ENCODE measurements around the gene TAF11L5.
"Not testable (repeated sequence)": the region's sequence is repeated elsewhere in the genome, so short reads cannot be mapped to it uniquely, and the experiment has no call there.

Gene TAF11L5

DNA sequence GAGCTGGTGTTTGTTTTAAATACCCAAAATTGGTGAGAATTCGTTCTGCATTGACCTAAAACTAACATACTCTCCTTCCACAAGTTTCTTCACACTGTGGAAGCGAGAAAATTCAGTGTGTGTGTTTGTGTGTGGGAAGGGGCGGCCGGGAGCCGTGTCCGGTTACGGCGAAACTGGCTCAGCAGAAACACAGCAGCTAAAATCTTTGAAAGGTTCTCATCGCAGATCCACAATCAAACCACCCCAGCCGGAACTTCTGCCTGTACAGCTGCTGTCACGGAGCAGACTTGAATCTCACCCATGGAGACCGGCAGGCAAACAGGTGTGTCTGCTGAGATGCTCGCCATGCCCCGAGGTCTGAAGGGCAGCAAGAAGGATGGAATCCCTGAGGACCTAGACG lies at the start of gene TAF11L5:
TSS of gene TAF11L5 (plus strand) at position 301 of the 400 bp plus-strand sequence.
- DNase-seq, result not testable (repeated sequence)

DNA sequence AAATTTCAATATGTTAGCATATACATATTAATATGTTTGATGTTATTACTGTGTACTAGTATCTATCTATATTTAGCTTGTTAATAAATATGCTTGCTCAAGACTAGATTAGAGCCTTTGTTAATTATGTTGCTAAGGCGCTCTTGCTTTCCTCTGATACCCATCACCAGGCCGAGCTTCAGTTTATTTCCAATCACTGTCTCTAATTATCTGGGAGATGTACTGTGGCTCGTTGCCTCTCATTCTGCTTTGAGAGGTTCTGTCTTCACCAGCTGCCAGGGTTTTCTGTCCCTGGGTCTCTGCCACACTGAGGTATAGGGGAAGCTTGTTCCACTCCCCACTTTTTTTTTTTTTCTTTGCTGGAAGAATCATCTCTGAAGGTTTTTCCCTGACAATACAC lies 48.0 kb upstream of the TAF11L5 start:
- DNase-seq, result no peak

GRCh38 chr5:17477573-17478265 lies 47.3 kb upstream of the TAF11L5 start:
- DNase-seq, result no peak

DNA sequence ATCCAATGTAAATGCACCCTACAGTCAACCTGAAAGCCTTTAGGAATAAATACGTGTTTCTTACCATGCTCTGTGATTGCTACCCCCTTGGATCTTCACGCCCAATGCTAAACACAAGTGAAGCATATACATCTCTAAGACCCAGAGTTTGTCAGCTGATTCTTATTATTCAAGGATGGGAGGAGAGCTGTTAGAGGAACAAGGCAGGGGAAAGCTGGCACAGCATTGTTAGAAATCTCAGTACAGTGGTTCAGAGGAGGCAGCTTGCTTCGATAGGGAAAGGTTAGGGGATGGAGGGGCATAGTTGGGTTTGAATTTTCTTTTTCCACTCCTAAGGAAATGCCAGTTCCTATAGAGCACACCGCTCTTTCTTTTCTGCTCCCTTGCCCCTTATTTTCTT lies 43.7 kb upstream of the TAF11L5 start:
- DNase-seq, result no peak

GRCh38 chr5:17482790-17483189 lies 42.2 kb upstream of the TAF11L5 start:
- DNase-seq, result no peak

DNA sequence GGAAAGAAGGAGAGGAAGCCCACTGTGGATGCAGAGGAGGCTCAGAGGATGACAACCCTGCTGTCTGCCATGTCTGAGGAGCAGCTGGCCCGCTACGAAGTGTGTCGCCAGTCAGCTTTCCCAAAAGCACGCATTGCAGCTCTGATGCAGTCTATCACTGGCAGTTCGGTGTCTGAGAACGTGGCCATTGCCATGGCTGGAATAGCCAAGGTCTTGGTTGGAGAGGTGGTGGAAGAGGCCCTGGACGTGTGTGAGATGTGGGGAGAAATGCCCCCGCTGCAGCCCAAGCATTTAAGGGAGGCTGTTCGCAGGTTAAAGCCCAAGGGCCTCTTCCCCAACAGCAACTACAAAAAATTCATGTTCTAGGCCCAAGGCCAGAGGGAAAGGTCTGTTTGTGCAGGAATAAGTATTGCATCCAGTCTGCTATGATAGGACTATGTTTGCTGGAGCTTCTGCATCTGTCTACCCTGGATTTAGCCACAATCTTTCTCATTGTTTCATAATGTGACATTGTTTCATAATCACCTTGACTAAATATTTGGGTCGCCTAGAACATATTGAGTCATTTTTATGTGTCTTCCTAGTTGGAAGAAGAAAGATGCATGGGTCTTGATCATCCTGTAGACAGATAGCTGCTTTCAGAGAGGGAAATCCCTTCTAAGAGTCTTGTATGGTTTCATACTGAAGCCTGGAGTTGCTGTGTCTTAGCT lies 38.4 kb upstream of the TAF11L5 start:
- DNase-seq, result not testable (repeated sequence)

- DNase-seq, result no peak
These were observed 37.9 kb upstream of the TAF11L5 start for GRCh38 chr5:17487174-17487512.

- DNase-seq, result not testable (repeated sequence)
These were observed 33.8 kb upstream of the TAF11L5 start for GRCh38 chr5:17491257-17491656.

- DNase-seq, result no peak
These were observed 32.3 kb upstream of the TAF11L5 start for GRCh38 chr5:17492770-17493169.

- DNase-seq, result no peak
These were observed 27.6 kb upstream of the TAF11L5 start for GRCh38 chr5:17497446-17497845.

GRCh38 chr5:17497931-17498330 lies 27.1 kb upstream of the TAF11L5 start, which contains the start of gene TAF11L2:
Gene TAF11L2 (plus strand): TSS chr5:17498231.
- DNase-seq, result not testable (repeated sequence)

GRCh38 chr5:17511775-17512325 lies 13.2 kb upstream of the TAF11L5 start:
- no peak for DNase-seq

DNA sequence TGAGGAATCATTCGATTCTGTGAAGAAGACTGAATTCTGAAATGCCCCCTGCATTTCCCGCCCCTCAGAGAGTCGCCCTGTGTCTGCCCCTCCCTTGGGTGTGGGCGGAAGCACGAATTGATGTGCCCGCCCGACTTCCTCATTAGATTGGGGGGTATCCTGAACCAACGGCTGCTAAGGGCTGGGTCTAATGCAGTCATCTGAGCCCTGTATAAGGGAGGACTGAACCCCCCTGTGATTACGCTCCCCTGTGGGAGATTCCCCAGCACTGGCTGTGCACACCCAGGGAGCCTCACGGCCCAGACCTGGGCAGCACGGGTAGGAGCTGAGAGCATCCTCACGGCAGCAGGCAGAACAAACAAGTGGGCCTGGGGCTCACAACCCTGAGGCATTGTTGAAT lies 7.5 kb upstream of the TAF11L5 start:
- DNase-seq, result peak; percentile 24

GRCh38 chr5:17518067-17518466 lies 7.0 kb upstream of the TAF11L5 start, which contains the start of gene TAF11L3:
Gene TAF11L3 (plus strand): TSS chr5:17518367.
- DNase-seq, result not testable (repeated sequence)

DNA sequence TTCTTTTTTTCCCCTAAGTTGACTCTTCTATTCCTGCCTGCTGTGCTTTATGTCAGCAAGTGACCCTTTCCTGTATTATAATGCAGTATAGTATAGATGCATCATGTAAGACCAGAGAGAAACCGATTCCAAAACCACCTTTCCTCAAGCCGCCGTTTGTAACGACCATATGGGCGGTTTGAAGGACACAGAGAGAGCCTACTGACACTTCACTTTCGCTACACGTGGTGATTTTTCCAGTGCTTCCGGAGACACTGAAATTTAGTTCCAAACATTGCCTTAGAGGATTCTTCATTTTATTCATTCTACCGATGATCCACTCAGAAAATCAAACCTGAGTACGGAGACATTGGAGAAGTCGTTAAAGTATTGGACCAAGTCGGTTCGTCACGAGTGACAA lies 5.5 kb upstream of the TAF11L5 start:
- DNase-seq, result not testable (repeated sequence)

DNA sequence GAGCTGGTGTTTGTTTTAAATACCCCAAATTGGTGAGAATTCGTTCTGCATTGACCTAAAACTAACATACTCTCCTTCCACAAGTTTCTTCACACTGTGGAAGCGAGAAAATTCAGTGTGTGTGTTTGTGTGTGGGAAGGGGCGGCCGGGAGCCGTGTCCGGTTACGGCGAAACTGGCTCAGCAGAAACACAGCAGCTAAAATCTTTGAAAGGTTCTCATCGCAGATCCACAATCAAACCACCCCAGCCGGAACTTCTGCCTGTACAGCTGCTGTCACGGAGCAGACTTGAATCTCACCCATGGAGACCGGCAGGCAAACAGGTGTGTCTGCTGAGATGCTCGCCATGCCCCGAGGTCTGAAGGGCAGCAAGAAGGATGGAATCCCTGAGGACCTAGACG lies 3.5 kb upstream of the TAF11L5 start, which contains the start of gene TAF11L4:
TSS of gene TAF11L4 (plus strand) at position 301 of the 400 bp plus-strand sequence.
- DNase-seq, result not testable (repeated sequence)

DNA sequence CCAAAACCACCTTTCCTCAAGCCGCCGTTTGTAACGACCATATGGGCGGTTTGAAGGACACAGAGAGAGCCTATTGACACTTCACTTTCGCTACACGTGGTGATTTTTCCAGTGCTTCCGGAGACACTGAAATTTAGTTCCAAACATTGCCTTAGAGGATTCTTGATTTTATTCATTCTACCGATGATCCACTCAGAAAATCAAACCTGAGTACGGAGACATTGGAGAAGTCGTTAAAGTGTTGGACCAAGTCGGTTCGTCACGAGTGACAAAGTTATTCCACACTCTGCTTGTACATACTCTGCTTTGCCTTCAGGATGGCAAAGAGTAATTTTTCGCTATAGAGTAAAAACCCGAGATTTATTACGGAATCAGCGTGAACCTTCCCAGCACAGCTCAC lies 1.5 kb downstream of the TAF11L5 start:
- DNase-seq, result peak; percentile 25

- not testable (repeated sequence) for DNase-seq
These were observed 3.3 kb downstream of the TAF11L5 start, which contains the start of gene TAF11L6 for GRCh38 chr5:17528369-17528768. Gene TAF11L6 (plus strand): TSS chr5:17528669.
